ENCODE data around the gene PRR23C. TPM values are rescaled to one million over a fixed set of nuclear protein-coding genes. Genes with fewer than 3 reads are reported as not detected.
"Not testable (repeated sequence)": the region's sequence is repeated elsewhere in the genome, so short reads cannot be mapped to it uniquely, and the experiment has no call there.

The PRR23C gene
- total and polyA plus RNA-seq, 2 experiments from 2014 or later = not detected

GRCh38 chr3:139032326-139033002, 12.2 kb downstream of the PRR23C start (continued):
- no peak for TF ChIP-seq ZNF462 (CRISPR knock-in tag; IDR thresholded peaks at IDR 0.05)

- H3K4me2 ChIP-seq; H3K4me1 Mint-ChIP-seq; H3K4me1 ChIP-seq (ENCODE audit: insufficient read depth); H3K4me3 Mint-ChIP-seq; DNase-seq (ENCODE audit: low spot score); H2AFZ ChIP-seq; ATAC-seq; H3K4me3 ChIP-seq; H3K36me3 ChIP-seq (ENCODE audit: insufficient read depth); H3K27ac ChIP-seq (ENCODE audit: low read depth); H3K27me3 Mint-ChIP-seq (ENCODE audit: insufficient read depth, low read depth, poor library complexity); H3K36me3 Mint-ChIP-seq (ENCODE audit: low read depth); H3K9me2 ChIP-seq (ENCODE audit: insufficient read depth); H3K27me3 ChIP-seq (ENCODE audit: insufficient read depth); H4K20me1 ChIP-seq (replicated peaks; ENCODE audit: insufficient read depth); H3K27ac Mint-ChIP-seq; H3K79me2 ChIP-seq (replicated peaks; ENCODE audit: insufficient read depth); H3F3A ChIP-seq (replicated peaks; ENCODE audit: low read depth): not testable (repeated sequence)
- H3K9me3 Mint-ChIP-seq = peaks cover 16% of the 10 kb centered on the region; the same call in 2 of the 3 replicates
Measured at GRCh38 chr3:139030576-139030975, 14.1 kb downstream of the PRR23C start.

GRCh38 chr3:139024968-139025367, 19.7 kb downstream of the PRR23C start:
- H3K27me3 ChIP-seq (ENCODE audit: insufficient read depth) = no peaks in the 10 kb centered on the region
- no peaks in the 10 kb centered on the region for H3K79me2 ChIP-seq (replicated peaks; ENCODE audit: insufficient read depth)
- no peaks in the 10 kb centered on the region for H3K4me1 ChIP-seq (ENCODE audit: insufficient read depth)
- Mint-ChIP-seq H3K27me3 (ENCODE audit: insufficient read depth, low read depth, poor library complexity) (no peaks in the 10 kb centered on the region), H3K9me3 (peaks cover 14% of the 10 kb centered on the region; the same call in 2 of the 3 replicates), H3K27ac (no peak overlapping the region), H3K4me1 (no peaks in the 10 kb centered on the region), H3K36me3 (ENCODE audit: low read depth) (no peaks in the 10 kb centered on the region; the same call in 2 of the 3 replicates), H3K4me3 (no peak overlapping the region)
- H4K20me1 ChIP-seq (replicated peaks; ENCODE audit: insufficient read depth) = no peaks in the 10 kb centered on the region
- no peaks in the 10 kb centered on the region for H3K9me2 ChIP-seq (ENCODE audit: insufficient read depth)
- no peak overlapping the region for H2AFZ ChIP-seq
- ATAC-seq = no peak
- no peak for DNase-seq (ENCODE audit: low spot score)
- no peak overlapping the region for H3K27ac ChIP-seq (ENCODE audit: low read depth)
- no peaks in the 10 kb centered on the region for H3F3A ChIP-seq (replicated peaks; ENCODE audit: low read depth)
- H3K4me2 ChIP-seq = no peak overlapping the region
- H3K4me3 ChIP-seq = no peak overlapping the region
- no peaks in the 10 kb centered on the region for H3K36me3 ChIP-seq (ENCODE audit: insufficient read depth)
- TF ChIP-seq ZNF331 (CRISPR knock-in tag; IDR thresholded peaks at IDR 0.05; ENCODE audit: low read depth) (no peak), CREB1 (CRISPR knock-in tag; IDR thresholded peaks at IDR 0.05; ENCODE audit: low read depth) (no peak), JUNB (IDR thresholded peaks at IDR 0.05; ENCODE audit: unreplicated experiment) (no peak), POLR2AphosphoS5 (IDR thresholded peaks at IDR 0.05; ENCODE audit: low read depth) (no peak), EZH2 (IDR thresholded peaks at IDR 0.05; ENCODE audit: low read depth, unreplicated experiment) (no peak), EZH2phosphoT487 (IDR thresholded peaks at IDR 0.05; ENCODE audit: unreplicated experiment) (no peak), STAT1 (IDR thresholded peaks at IDR 0.05; ENCODE audit: unreplicated experiment) (no peak), ZNF114 (CRISPR knock-in tag; IDR thresholded peaks at IDR 0.05) (no peak)

Data from GM23338 (cell line).